GM18519 (cell line): Measurements from ENCODE around the gene ARAP1.

ENCODE experiments used
- ATAC-seq: cut with Tn5 transposase; IDR thresholded peaks from one replicate; pipeline ENCODE4 v1.9.1; 2021; ENCODE audit warnings: mild to moderate bottlenecking, moderate library complexity; ENCODE audit not compliant: unreplicated experiment, low FRiP score

ARAP1 gene

DNA sequence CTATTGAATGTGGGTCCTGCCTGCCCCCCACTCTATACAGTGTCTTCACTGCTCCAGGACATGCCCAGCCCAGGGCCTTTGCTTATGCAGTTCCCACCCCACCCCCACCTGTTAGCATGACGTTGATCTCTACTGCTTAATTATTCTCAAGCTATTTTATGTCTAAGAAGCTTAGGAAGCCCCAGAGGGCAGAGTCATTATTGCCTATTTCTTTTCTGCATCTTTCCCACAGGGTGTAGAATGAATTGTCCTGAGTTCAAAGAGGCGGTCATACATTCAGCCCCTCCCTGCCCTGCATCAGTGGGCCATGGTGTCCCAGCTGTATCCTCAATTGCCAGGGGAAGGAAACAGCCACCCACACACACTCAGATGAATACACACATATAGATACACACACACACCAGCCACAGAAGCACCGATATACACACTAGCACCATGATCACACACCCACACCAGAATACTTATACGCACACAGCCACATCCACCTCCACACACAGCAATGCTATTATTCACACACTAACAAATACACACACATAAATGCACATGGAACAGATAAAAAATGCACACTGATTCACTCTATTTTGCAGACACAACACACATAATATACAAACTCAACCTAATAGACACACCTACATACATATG is 79.5 kb downstream of the ARAP1 start:
- ATAC-seq, result no peak

GRCh38 chr11:72671152-72672099 is 80.8 kb downstream of the ARAP1 start:
- no peak for ATAC-seq

- ATAC-seq, result no peak
Observed at GRCh38 chr11:72670041-72670440, 82.2 kb downstream of the ARAP1 start.

DNA sequence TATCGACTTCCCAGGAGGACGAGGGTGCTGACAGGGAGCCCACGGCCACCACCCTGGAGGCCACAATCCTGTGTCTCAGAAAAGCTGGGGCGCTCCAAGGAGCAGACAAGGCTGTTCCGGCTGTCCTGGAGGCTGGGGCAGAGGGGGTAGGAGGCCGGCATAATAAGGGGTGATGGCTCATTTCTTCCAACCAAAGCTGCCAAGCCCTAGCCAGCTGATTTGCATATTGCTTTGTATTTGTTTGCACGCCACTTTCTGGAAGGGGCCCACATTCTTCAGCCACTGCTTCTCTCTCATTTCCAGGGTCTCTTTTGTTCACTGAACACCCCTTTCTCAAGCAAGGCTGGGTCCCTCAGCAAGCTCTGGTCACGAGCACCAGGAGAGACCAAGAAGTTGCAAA is 82.7 kb downstream of the ARAP1 start:
- ATAC-seq, result no peak

DNA sequence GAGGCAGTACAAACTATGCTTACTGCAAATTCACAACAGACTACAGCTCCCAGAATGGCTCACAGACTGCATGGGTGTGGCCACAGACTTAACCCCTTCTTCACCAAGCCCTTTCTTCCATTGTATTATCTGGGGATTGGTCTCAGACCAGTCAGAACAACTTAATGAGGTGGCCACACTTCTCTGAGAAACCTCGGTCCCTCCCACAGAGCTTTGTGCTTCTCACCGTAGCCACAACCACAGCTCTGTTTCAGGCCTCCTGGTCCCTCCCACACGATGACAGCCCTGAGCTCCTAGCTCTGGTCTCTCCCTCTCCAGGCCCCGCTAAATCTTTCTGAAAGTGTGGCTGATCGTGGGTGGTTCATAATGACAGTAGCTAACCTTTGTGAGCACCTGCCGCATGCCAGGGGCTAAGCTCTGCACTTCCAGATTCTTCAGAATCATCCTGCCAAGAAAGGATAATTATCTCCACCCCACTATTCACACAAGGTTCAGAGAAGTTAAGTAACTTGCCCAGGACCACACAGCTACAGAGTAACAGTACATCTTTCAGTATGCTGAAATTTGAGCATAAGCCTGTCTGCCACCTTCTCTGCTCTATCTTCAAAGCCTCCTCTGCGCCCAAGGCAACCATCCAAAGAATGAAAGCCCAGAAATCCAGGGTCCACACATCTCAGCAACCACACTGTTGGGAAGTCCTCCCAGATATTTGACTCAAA is 83.4 kb downstream of the ARAP1 start:
- ATAC-seq, result peak; percentile 81

DNA sequence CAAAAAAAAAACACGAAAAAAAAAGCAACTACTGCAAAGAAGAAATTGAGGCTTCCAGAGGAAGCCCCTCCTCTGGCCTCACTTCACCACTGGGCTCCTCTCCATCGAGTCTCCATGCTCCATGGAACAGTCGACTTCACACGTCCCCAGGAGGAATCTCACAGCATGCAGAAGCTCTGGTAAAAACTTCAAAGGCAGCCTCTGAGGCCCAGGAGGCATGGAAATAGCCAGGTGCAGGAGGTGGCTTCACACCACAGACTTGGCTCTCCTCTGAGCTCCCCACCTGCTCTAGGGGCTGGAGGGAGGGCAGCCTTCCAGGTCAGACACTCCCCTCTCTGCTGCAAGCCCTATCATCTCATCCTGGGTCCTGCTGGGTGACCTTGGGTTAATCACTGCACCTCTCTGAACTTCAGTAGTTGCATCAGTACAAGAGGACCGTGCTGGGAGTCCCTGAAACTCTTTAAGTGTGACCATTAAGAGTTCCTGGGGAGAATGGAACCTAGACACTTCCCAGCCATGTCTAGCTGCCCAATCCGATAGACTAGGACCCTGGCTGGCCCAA is 86.2 kb downstream of the ARAP1 start:
- ATAC-seq, result no peak

- ATAC-seq, result no peak
Observed at GRCh38 chr11:72662036-72662435, 90.2 kb downstream of the ARAP1 start.

DNA sequence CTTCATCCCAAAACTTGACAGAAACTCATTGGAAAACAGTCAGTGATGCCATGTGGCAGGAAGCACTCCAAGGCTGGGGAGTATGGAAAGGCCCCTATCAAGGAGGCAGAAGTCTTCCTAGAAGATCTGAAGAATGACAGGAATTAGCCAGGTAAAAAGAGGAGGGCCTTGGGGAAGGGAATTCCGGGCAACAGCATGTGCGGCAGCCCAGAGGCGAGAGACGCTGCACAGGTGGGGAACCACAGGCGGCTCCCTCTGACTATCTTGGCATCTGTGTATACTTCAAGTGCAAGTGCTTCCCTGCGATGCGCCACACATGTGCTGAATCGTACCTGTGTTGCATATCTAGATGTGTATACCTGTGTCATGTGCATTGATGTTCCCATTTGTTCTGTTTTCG is 90.7 kb downstream of the ARAP1 start:
- no peak for ATAC-seq

DNA sequence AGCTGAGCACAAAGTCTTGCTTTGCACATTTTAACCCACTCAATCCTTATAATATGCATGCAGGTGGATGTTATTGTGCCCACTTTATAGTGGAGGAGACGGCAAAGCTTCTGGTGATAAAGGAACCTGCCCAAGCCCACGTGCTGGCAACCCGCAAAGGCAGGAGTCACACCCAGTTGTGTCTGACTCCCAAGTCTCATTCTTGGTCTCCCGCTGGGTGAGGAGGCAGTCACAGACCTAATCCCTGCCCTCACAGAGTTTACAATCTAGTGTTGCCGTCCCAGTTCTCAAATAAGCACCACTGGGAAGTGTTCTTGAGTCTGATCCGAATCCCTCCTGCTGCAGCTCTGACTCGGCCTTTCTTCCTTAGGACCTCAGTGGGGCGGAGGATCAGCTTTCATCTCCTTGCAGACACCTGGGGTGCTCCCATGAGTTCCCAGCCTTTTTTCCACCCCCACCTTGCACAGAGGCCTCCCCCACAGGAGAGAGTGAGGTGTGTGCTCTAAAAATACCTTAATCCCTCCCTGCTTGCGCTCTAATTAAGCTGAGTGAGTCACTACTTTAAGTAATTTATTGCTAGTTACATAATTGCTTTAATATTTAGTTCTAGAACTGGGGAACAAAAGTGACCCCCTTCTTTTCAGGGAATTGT is 93.1 kb downstream of the ARAP1 start:
- no peak for ATAC-seq

GRCh38 chr11:72657411-72658100 is 94.7 kb downstream of the ARAP1 start:
- no peak for ATAC-seq

- ATAC-seq, result no peak
Observed at GRCh38 chr11:72655896-72656464, 96.2 kb downstream of the ARAP1 start.

GRCh38 chr11:72655014-72655413 is 97.2 kb downstream of the ARAP1 start:
- ATAC-seq, result no peak

DNA sequence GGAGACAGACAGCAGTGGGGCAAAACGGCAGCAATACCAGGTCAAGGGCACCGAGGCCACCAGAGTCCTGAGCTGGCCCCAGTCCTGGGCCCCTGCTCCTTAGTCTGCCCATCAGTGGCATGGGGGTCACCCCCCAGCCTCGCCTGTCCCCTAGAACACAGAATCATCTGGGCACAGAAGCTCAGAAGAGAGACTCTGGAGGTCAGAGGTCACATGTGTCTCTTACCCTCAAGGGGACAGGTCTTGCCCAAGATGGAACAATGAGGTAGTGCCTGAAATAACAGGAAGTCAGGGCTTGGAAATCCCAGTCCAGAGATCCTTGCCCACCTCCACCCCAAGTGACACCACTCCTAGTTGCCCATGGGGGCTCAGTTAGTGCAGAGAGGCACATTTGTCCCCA is 98.6 kb downstream of the ARAP1 start:
- ATAC-seq, result no peak

DNA sequence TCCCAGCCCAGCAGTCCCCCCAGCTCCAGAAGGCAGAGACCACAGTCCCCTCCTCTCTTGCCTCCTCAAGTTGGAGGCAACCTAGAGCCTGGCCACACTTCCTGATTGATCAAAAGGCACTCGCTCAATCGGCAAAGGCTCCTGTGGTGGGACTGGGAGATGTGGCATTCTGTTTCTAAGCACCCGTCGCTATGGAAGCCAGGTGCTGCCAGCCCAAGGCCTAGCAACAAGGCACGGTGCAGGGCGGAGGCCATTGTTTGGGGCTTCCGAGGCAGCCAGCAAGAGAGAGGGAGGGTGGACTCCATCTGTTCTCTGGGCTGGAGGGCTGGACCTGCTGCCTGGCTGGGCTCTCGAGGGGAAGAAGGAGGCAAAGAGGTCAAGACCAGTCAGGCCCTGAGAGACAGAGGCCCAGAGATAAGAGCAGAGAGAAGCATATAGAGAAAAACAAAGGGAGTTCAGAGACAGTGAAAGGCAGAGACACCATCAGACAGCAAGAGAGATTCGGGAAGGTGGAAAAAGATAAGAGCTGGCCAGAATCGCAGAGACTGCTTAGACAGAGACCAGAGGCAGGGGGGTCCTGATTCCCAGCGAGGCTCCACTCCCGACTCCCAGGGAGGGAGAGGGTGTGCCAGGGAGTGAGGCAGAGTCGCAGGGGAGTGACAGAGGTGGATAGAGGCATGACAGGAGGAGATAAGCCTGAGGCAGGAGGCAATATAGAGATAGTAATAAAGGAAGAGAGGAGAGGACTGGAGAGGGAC is 99.2 kb downstream of the ARAP1 start:
- no peak for ATAC-seq

DNA sequence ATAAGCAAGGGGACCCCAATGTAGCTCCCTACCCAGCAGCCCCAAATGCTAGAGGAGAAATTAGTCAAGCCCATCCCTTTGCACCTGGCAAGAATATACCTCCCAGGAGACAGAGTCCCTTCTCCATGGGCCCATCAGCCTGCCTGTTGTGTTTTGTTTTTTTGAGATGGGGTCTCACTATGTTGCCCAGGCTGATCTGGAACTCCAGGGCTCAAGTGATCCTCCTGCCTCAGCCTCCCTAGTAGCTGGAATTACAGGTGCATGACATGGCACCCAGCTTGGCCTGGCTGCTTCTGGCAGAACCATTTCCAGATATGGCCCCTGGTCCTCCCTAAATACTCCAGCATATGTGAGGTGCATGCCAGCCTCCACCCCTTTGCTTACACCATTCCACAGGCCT is 100.1 kb downstream of the ARAP1 start:
- ATAC-seq, result no peak

DNA sequence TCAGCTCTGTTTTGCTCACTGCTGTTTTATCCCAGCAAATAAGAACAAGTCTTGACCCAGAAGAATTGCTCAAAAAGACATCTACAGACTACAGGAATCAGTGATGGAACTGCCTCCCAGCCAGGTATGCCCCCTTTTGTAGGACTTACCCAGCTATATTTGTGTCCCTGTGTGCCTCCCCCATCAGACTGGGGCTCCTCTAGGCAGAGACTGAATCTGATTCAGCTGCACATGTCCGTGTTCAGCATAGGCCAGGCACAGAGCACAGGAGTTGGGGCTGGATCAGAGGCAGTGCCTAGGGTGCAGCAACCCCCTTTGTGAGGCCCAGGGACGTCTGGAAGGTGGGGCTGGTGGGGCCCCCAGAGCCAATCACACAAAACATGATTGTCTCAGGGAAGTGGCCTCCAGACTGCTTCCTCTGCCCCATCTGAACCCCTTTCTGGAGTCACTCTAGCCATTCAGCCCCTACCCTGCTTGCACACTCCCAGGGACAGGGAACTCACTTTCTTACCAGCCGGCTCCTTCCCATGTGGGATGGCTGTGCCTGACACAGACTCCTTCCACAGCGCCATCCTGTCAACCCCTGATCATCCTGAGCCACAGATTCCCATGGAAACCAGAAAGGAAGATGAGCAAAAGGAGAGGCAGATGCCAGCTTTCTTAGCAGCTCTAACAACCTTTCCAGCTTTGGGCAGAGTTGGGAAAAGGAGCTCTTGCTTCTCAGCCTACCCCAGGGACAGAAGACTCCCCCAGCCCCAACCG is 102.8 kb downstream of the ARAP1 start:
- no peak for ATAC-seq

DNA sequence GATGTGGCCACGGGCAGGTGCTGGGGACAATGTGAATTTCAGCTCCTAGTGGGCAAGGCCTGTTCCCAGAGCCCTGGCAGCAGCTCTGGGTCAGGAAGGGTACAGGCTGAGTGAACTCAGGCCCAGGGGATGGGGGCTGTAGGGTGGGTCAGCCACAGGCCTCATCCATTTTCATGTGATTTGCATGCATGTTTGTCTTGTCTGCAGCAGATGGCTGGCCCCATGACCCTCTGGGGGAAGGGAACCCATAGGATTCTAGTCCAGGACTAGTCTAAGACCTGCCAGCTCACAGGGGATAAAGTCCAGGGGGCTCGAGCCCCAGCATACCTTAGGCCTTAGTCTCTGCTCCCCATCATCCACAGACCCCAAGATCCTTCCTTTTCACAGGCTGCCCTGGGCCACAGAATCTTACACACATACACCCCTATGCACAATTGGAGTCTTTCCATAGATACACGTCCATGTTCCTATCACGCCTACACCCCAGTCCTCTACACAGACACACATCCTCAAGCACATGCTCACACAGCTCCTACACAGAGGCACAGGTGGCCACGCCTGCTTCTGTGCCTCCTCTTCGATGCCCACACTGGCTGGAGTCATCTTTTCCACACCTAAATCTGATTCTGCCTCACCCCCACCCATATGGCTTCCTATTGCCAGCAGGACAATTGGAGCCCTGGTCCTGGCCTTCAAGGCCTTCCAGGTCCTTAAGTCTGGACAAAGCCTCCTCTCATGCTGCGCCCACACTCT is 103.6 kb downstream of the ARAP1 start:
- ATAC-seq, result no peak
